RWPE2 (cell line): ENCODE data around the gene PRKAG2.

Experiments
- ATAC-seq: fragments of 200-7000 bp; cut with Tn5 transposase; 3 replicates; pipeline ENCODE4 v1.9.1; 2021; ENCODE audit warnings: low read depth
- DNase-seq: peaks from one replicate; pipeline ENCODE4 v3.0.0-alpha.2; 2020; ENCODE audit warnings: low spot score
- H3K27ac ChIP-seq: fragments of 450-650 bp; 2 replicates; pipeline ENCODE4 v1.5.1; 2017; ENCODE audit warnings: mild to moderate bottlenecking; ENCODE audit not compliant: poor library complexity, severe bottlenecking
- H3K27me3 ChIP-seq: fragments of 250-450 bp; sonication (Bioruptor Pico); 2 replicates; pipeline ENCODE4 v1.5.1; 2021; ENCODE audit warnings: mild to moderate bottlenecking, moderate library complexity; ENCODE audit not compliant: insufficient read depth, poor library complexity, severe bottlenecking
- H3K36me3 ChIP-seq: fragments of 250-450 bp; sonication (Bioruptor Pico); 2 replicates; pipeline ENCODE4 v1.5.1; 2020; ENCODE audit warnings: low read depth, mild to moderate bottlenecking, moderate library complexity
- H3K4me1 ChIP-seq: fragments of 250-450 bp; sonication (Bioruptor Pico); 2 replicates; pipeline ENCODE4 v1.5.1; 2021; ENCODE audit warnings: mild to moderate bottlenecking, moderate library complexity; ENCODE audit not compliant: insufficient read depth, poor library complexity, severe bottlenecking
- H3K4me3 ChIP-seq: fragments of 250-450 bp; sonication (Bioruptor Pico); 2 replicates; pipeline ENCODE4 v1.5.1; 2021; ENCODE audit warnings: mild to moderate bottlenecking, moderate library complexity; ENCODE audit not compliant: severe bottlenecking
- H3K9me3 ChIP-seq: fragments of 250-450 bp; sonication (Bioruptor Pico); 2 replicates; pipeline ENCODE4 v1.5.1; 2021; ENCODE audit warnings: mild to moderate bottlenecking, moderate library complexity; ENCODE audit not compliant: severe bottlenecking
- CTCF ChIP-seq: fragments of 450-650 bp; IDR thresholded peaks from one replicate; pipeline ENCODE4 v1.5.1; 2017; ENCODE audit warnings: mild to moderate bottlenecking, moderate library complexity; ENCODE audit not compliant: poor library complexity, severe bottlenecking

PRKAG2 gene

DNA sequence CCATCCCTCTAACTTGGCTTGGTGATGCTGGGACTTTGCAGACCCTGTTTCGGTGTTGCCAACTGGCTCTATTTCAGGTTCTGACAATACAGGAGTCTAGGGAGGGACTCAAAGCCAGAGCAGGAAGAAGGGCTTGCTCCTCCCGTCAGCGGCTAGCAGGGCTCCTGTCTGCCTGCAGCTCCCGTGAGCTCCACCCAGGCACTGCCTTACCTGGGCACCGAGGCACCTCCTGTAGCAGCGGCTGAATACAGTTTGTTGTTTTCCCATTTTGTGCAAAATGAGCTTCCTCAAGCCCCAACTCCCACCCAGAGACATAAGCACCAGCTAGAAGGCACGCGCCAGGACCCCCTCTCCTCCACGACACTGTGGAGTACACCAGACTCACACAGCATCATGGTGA is 287.9 kb downstream of the PRKAG2 start:
- no peak overlapping the region for H3K27ac ChIP-seq
- TF ChIP-seq CTCF, result no peak
- peaks cover 33% of the 10 kb centered on the region for H3K36me3 ChIP-seq
- no peak overlapping the region for H3K4me3 ChIP-seq
- no peaks in the 10 kb centered on the region for H3K9me3 ChIP-seq
- no peaks in the 10 kb centered on the region for H3K27me3 ChIP-seq
- H3K4me1 ChIP-seq, result peaks cover 23% of the 10 kb centered on the region
- ATAC-seq (no peak), DNase-seq (no peak)

DNA sequence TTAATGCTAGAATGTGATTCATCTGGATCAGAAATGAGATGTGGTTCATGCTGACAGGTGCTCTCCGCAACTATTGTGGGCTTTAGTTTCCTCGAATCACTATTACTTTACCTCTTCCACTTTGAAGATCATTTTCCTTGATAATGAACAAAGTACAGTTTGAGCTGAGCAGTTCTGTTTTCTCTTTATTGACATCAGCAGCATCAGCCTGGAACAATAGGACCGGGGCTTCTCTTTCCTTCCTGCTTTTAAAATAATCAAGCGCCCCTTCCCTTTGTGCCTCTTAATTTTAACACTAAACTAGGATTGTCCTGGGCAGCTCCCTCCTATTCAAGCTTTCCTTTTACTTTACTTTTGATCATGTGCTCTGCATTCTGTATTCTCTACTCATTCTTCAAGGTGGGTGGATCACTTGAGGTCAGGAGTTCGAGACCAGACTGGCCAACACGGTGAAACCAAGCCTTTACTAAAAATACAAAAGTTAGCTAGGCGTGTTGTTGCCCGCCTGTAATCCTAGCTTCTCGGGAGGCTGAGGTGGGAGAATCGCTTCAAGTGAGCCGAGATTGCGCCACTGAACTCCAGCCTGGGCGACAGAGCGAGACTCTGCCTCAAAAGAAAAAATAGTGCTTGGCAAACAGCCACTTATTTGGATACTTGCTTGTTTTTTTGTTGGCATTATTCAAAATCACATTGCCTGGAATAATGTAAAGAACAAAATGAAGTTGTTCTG is 290.2 kb downstream of the PRKAG2 start:
- H3K4me1 ChIP-seq, result peaks cover 8% of the 10 kb centered on the region
- TF ChIP-seq CTCF, result no peak
- H3K4me3 ChIP-seq, result no peak overlapping the region
- no peaks in the 10 kb centered on the region for H3K9me3 ChIP-seq
- DNase-seq, result no peak
- no peak overlapping the region for H3K27ac ChIP-seq
- no peak for ATAC-seq
- H3K27me3 ChIP-seq, result no peaks in the 10 kb centered on the region
- H3K36me3 ChIP-seq, result peaks cover 20% of the 10 kb centered on the region

- no peaks in the 10 kb centered on the region for H3K9me3 ChIP-seq
- H3K4me3 ChIP-seq, result no peak overlapping the region
- H3K27ac ChIP-seq, result no peak overlapping the region
- ATAC-seq (no peak), DNase-seq (no peak)
- H3K27me3 ChIP-seq, result no peaks in the 10 kb centered on the region
- no peak for TF ChIP-seq CTCF
- H3K36me3 ChIP-seq, result peaks cover 22% of the 10 kb centered on the region
- peaks cover 4% of the 10 kb centered on the region for H3K4me1 ChIP-seq
Measured at GRCh38 chr7:151585744-151586393, 291.0 kb downstream of the PRKAG2 start.

DNA sequence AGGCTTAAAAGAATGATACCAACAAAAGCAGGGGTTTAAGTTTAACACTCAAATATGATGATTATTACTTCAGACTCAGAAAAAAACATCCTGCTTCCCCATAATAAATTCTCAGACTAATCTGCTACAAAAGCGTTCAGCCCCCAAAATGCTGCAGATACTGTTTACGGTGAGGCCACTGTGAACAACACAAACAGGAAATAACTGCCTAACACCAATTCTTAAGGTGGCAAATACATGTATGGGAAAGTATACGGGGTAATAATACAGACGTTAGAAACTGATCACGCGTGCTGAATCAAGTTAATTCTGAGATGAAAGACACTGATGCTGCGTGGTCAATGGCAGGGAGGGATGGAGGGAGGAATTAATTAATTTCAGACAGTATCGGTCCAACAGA is 295.2 kb downstream of the PRKAG2 start:
- no peaks in the 10 kb centered on the region for H3K4me1 ChIP-seq
- H3K4me3 ChIP-seq, result no peak overlapping the region
- no peak for TF ChIP-seq CTCF
- H3K36me3 ChIP-seq, result peaks cover 20% of the 10 kb centered on the region
- DNase-seq (no peak), ATAC-seq (no peak)
- H3K9me3 ChIP-seq, result peaks cover 3% of the 10 kb centered on the region
- H3K27me3 ChIP-seq, result no peaks in the 10 kb centered on the region
- H3K27ac ChIP-seq, result no peak overlapping the region

- ATAC-seq (no peak), DNase-seq (no peak)
Measured at GRCh38 chr7:151579644-151580043, 297.3 kb downstream of the PRKAG2 start.

More at GRCh38 chr7:151579644-151580043, 297.3 kb downstream of the PRKAG2 start:
- H3K27ac ChIP-seq, result no peak overlapping the region
- H3K36me3 ChIP-seq, result peaks cover 26% of the 10 kb centered on the region
- TF ChIP-seq CTCF, result no peak
- H3K9me3 ChIP-seq, result peaks cover 6% of the 10 kb centered on the region
- H3K4me1 ChIP-seq, result peaks cover under 1% of the 10 kb centered on the region
- no peaks in the 10 kb centered on the region for H3K27me3 ChIP-seq
- no peak overlapping the region for H3K4me3 ChIP-seq
